SK-N-SH (cell line): ENCODE data around the gene CEP295NL.

ENCODE experiments used
- EZH2phosphoT487 ChIP-seq: fragments of 200-600 bp; sonication (generic); IDR thresholded peaks from 2 replicates; pipeline ENCODE4 v1.6.1; 2017; ENCODE audit warnings: low read depth, mixed run types, mild to moderate bottlenecking, antibody characterized with exemption, moderate library complexity, borderline replicate concordance
- NRF1 ChIP-seq: IDR thresholded peaks from 2 replicates; pipeline ENCODE4 v1.6.1; 2012; ENCODE audit warnings: low read depth, mild to moderate bottlenecking, low read length
- RFX5 ChIP-seq: IDR thresholded peaks from 2 replicates; pipeline ENCODE4 v1.6.1; 2012; ENCODE audit warnings: mild to moderate bottlenecking, improper control_type of control experiment, low read length
- TF ChIP-seq, protein P1 (sequence below): fragments of 150-350 bp; IDR thresholded peaks from 2 replicates; pipeline ENCODE4 v1.6.1; 2016; ENCODE audit warnings: mild to moderate bottlenecking, low read depth, low read length
- TF ChIP-seq, protein P2 (sequence below): IDR thresholded peaks from 2 replicates; pipeline ENCODE4 v1.6.1; 2012; ENCODE audit warnings: mild to moderate bottlenecking, low read depth, low read length, moderate library complexity
- TF ChIP-seq, protein P3 (sequence below): fragments of 150-350 bp; IDR thresholded peaks from 2 replicates; pipeline ENCODE4 v1.6.1; 2017; ENCODE audit warnings: antibody characterized with exemption, low read length, low read depth, borderline replicate concordance

DNA sequence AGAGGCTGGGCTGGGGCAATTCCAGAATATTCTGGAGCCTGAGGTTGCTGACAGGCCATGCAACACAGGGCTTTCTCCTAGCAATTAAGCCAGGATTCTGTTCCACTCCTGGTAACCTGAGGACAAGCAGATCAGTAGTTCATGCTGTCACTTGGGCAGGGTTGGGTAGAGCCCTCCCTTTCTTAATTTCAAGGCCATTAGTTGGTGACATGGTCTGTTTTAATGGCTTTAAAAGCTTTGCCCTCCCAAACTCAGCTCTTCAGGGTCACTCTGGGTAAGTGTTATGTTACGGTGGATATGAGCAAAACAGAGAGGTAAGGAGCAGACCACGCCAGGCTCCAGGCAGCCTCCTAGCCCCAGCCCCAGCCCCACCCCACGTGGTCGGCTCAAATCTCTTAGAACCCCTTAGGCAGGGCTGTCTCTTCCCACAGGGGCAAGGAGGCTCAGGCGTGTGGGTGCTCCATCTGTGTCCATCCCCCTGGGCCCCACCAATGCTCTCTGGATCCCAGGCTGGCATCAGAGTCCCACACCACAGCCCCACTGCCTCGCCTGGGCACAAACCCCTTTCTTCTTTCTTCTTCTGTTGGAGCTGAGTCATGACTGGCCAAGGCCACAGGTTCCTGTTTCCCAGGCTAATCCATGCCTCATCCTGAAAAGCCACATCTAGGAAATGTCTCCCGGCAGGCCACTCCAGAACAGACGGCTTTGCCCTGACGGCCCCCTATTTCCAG is 27.5 kb downstream of the CEP295NL start:
- TF ChIP-seq, protein P1, sequence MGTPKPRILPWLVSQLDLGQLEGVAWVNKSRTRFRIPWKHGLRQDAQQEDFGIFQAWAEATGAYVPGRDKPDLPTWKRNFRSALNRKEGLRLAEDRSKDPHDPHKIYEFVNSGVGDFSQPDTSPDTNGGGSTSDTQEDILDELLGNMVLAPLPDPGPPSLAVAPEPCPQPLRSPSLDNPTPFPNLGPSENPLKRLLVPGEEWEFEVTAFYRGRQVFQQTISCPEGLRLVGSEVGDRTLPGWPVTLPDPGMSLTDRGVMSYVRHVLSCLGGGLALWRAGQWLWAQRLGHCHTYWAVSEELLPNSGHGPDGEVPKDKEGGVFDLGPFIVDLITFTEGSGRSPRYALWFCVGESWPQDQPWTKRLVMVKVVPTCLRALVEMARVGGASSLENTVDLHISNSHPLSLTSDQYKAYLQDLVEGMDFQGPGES: no peak
- TF ChIP-seq, protein P2, sequence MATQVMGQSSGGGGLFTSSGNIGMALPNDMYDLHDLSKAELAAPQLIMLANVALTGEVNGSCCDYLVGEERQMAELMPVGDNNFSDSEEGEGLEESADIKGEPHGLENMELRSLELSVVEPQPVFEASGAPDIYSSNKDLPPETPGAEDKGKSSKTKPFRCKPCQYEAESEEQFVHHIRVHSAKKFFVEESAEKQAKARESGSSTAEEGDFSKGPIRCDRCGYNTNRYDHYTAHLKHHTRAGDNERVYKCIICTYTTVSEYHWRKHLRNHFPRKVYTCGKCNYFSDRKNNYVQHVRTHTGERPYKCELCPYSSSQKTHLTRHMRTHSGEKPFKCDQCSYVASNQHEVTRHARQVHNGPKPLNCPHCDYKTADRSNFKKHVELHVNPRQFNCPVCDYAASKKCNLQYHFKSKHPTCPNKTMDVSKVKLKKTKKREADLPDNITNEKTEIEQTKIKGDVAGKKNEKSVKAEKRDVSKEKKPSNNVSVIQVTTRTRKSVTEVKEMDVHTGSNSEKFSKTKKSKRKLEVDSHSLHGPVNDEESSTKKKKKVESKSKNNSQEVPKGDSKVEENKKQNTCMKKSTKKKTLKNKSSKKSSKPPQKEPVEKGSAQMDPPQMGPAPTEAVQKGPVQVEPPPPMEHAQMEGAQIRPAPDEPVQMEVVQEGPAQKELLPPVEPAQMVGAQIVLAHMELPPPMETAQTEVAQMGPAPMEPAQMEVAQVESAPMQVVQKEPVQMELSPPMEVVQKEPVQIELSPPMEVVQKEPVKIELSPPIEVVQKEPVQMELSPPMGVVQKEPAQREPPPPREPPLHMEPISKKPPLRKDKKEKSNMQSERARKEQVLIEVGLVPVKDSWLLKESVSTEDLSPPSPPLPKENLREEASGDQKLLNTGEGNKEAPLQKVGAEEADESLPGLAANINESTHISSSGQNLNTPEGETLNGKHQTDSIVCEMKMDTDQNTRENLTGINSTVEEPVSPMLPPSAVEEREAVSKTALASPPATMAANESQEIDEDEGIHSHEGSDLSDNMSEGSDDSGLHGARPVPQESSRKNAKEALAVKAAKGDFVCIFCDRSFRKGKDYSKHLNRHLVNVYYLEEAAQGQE: 0 out of 2 replicates have a peak, but pooled peaks have one; percentile 28
- TF ChIP-seq, protein P3, sequence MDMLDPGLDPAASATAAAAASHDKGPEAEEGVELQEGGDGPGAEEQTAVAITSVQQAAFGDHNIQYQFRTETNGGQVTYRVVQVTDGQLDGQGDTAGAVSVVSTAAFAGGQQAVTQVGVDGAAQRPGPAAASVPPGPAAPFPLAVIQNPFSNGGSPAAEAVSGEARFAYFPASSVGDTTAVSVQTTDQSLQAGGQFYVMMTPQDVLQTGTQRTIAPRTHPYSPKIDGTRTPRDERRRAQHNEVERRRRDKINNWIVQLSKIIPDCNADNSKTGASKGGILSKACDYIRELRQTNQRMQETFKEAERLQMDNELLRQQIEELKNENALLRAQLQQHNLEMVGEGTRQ: no peak
- TF ChIP-seq NRF1 (no peak), RFX5 (no peak), EZH2phosphoT487 (no peak)
